Measurements from ENCODE around the gene LKAAEAR1. TPM values are rescaled to one million over a fixed set of nuclear protein-coding genes. Genes with fewer than 3 reads are reported as not detected.
A peak's percentile ranks its signal among the peaks of the same experiment; 100 is the strongest.

The LKAAEAR1 gene
- total RNA-seq, 1 experiment from 2014 or later: 1.7 TPM

DNA sequence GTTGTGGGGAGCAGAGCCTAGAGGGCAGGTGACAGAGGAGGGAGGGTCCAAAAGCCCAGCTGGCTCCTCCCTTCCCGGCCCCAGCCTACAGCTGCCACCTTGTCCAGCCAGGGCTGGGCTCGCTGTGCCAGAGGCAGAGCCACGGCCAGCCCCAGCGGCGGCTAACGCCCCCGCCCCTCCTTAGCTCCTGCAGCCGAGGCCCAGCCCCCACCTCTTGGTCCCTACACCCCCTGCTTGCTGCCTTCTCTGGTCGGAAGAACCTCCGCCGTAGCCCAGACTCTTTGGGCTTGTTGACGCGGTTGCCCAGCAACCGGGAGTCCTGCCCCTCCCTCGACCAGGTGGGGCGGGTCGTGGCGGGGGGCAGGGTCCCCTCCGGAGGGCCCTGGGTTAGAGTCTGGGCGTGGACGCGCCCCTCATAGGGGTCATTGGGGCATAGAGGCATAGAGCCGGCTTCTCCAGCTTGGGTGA lies 521 bp upstream of the LKAAEAR1 start:
- DNase-seq (ENCODE audit: low spot score): peak; percentile 54
- peak; percentile 46 for ATAC-seq
- ChIA-PET CTCF (interaction anchor here (0.6 to 5.6 kb wide), 17 partner anchors 8 to 309 kb away, joined by 3 to 119 read pairs (median 6); partner anchors contain the start of genes C20orf204, PRPF6 and SAMD10), POLR2A (interaction anchor here (0.9 kb wide), 1 partner anchor 34 kb away, joined by 4 read pairs; no protein-coding TSS in a partner anchor)
- no peak for TF ChIP-seq TEAD4 (CRISPR knock-in tag; IDR thresholded peaks at IDR 0.05)
- TF ChIP-seq, protein P1, sequence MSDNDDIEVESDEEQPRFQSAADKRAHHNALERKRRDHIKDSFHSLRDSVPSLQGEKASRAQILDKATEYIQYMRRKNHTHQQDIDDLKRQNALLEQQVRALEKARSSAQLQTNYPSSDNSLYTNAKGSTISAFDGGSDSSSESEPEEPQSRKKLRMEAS (CRISPR knock-in tag; IDR thresholded peaks at IDR 0.05): no peak
- Mint-ChIP-seq H3K27me3 (ENCODE audit: low read depth) (peaks cover 59% of the 10 kb centered on the region), H3K9me3 (0 out of 2 replicates have a peak, but pooled peaks cover 3% of the 10 kb centered on the region), H3K4me3 (peak overlapping the region; percentile 85), H3K27ac (no peak overlapping the region), H3K36me3 (no peaks in the 10 kb centered on the region), H3K4me1 (peaks cover 21% of the 10 kb centered on the region)

- TF ChIP-seq RELA (CRISPR knock-in tag; IDR thresholded peaks at IDR 0.05; ENCODE audit: borderline replicate concordance) (0 out of 2 replicates have a peak, but pooled peaks have one; percentile 14), ATF1 (CRISPR knock-in tag; IDR thresholded peaks at IDR 0.05) (no peak), GABPB1 (CRISPR knock-in tag; IDR thresholded peaks at IDR 0.05) (0 out of 2 replicates have a peak, but pooled peaks have one; percentile 31), ZNF423 (CRISPR knock-in tag; IDR thresholded peaks at IDR 0.05) (peak; percentile 84), FOXK1 (CRISPR knock-in tag; IDR thresholded peaks at IDR 0.05) (no peak), NFATC4 (CRISPR knock-in tag; IDR thresholded peaks at IDR 0.05) (no peak), SP1 (CRISPR knock-in tag; conservative IDR thresholded peaks at IDR 0.05) (0 out of 2 replicates have a peak, but pooled peaks have one; percentile 26), ZNF263 (CRISPR knock-in tag; IDR thresholded peaks at IDR 0.05; ENCODE audit: low read depth) (0 out of 2 replicates have a peak, but pooled peaks have one; percentile 16), E2F5 (CRISPR knock-in tag; IDR thresholded peaks at IDR 0.05) (peak; percentile 27; the same call in 1 of the 2 replicates)
- H3K27ac Mint-ChIP-seq: no peak overlapping the region
- POLR2A ChIA-PET: interaction anchor here (1.0 kb wide), 1 partner anchor 37 kb away, joined by 3 read pairs; no protein-coding TSS in a partner anchor
Observed at GRCh38 chr20:64083378-64083803, 807 bp downstream of the LKAAEAR1 start.

GRCh38 chr20:64082820-64083377 lies 1.3 kb downstream of the LKAAEAR1 start:
- no peaks in the 10 kb centered on the region for H3K36me3 Mint-ChIP-seq
- H3K9me3 Mint-ChIP-seq: 0 out of 2 replicates have a peak, but pooled peaks cover 3% of the 10 kb centered on the region
- DNase-seq (ENCODE audit: low spot score) (no peak), ATAC-seq (no peak)
- CTCF ChIA-PET: interaction anchor here (1.0 to 5.6 kb wide), 27 partner anchors 9 to 500 kb away, joined by 3 to 119 read pairs (median 7); partner anchors contain the start of genes C20orf204, PCMTD2, PRPF6 and SAMD10
- POLR2A ChIA-PET: interaction anchor here (1.0 kb wide), 1 partner anchor 38 kb away, joined by 3 read pairs; no protein-coding TSS in a partner anchor
- peak overlapping the region; percentile 63 for H3K4me3 Mint-ChIP-seq
- peaks cover 30% of the 10 kb centered on the region for H3K4me1 Mint-ChIP-seq
- no peak overlapping the region for H3K27ac Mint-ChIP-seq
- peaks cover 54% of the 10 kb centered on the region for H3K27me3 Mint-ChIP-seq (ENCODE audit: low read depth)
- no peak for TF ChIP-seq ZNF396 (CRISPR knock-in tag; IDR thresholded peaks at IDR 0.05; ENCODE audit: borderline replicate concordance)
- TF ChIP-seq ZNF512 (CRISPR knock-in tag; IDR thresholded peaks at IDR 0.05; ENCODE audit: borderline replicate concordance): no peak
- no peak for TF ChIP-seq ZNF416 (CRISPR knock-in tag; IDR thresholded peaks at IDR 0.05)
- TF ChIP-seq, protein P2, sequence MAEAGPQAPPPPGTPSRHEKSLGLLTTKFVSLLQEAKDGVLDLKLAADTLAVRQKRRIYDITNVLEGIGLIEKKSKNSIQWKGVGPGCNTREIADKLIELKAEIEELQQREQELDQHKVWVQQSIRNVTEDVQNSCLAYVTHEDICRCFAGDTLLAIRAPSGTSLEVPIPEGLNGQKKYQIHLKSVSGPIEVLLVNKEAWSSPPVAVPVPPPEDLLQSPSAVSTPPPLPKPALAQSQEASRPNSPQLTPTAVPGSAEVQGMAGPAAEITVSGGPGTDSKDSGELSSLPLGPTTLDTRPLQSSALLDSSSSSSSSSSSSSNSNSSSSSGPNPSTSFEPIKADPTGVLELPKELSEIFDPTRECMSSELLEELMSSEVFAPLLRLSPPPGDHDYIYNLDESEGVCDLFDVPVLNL (CRISPR knock-in tag; IDR thresholded peaks at IDR 0.05; ENCODE audit: borderline replicate concordance, low read depth): no peak
- TF ChIP-seq MYBL2 (CRISPR knock-in tag; IDR thresholded peaks at IDR 0.05): no peak
- TF ChIP-seq AR (CRISPR knock-in tag; IDR thresholded peaks at IDR 0.05): no peak
- no peak for TF ChIP-seq STAT6 (CRISPR knock-in tag; conservative IDR thresholded peaks at IDR 0.05; ENCODE audit: low read depth)
- no peak for TF ChIP-seq ZNF219 (CRISPR knock-in tag; IDR thresholded peaks at IDR 0.05; ENCODE audit: borderline replicate concordance)
- TF ChIP-seq EMX1 (CRISPR knock-in tag; IDR thresholded peaks at IDR 0.05): no peak

More at GRCh38 chr20:64083378-64083803, 807 bp downstream of the LKAAEAR1 start:
- Mint-ChIP-seq H3K4me1 (peaks cover 29% of the 10 kb centered on the region), H3K4me3 (peak overlapping the region; percentile 63), H3K9me3 (0 out of 2 replicates have a peak, but pooled peaks cover 3% of the 10 kb centered on the region), H3K36me3 (no peaks in the 10 kb centered on the region), H3K27me3 (ENCODE audit: low read depth) (peaks cover 57% of the 10 kb centered on the region)
- CTCF ChIA-PET: interaction anchor here (0.6 to 5.6 kb wide), 37 partner anchors 8 to 500 kb away, joined by 3 to 119 read pairs (median 5); partner anchors contain the start of genes C20orf204, PCMTD2, PRPF6 and SAMD10
- ATAC-seq: peak; percentile 47
- peak; percentile 82 for DNase-seq (ENCODE audit: low spot score)

Data from WTC11 (cell line).